SU-DHL-6 (cell line): ENCODE data around the gene CBLN3.

Experiments
- H2AFZ ChIP-seq: fragments of 200-600 bp; sonication (generic); 2 replicates; pipeline ENCODE4 v1.6.1; 2014; ENCODE audit warnings: low read depth, mild to moderate bottlenecking, moderate library complexity, mixed read lengths, antibody characterized with exemption, low read length; ENCODE audit not compliant: severe bottlenecking
- H3F3A ChIP-seq: fragments of 200-600 bp; shearing (Covaris generic); 2 replicates; pipeline ENCODE4 v1.6.0; 2016; ENCODE audit warnings: antibody characterized with exemption, mild to moderate bottlenecking; ENCODE audit not compliant: insufficient read depth
- H3K27ac ChIP-seq: fragments of 200-600 bp; sonication (generic); 2 replicates; pipeline ENCODE4 v1.5.1; 2016; ENCODE audit warnings: low read depth, mild to moderate bottlenecking, low read length, moderate library complexity, mixed read lengths
- H3K27me3 ChIP-seq: fragments of 200-600 bp; sonication (generic), shearing (Covaris generic); 2 replicates; pipeline ENCODE4 v1.6.0; 2014; ENCODE audit warnings: mild to moderate bottlenecking, low read length
- H3K36me3 ChIP-seq: fragments of 200-600 bp; sonication (generic); 2 replicates; pipeline ENCODE4 v1.6.1; 2014; ENCODE audit warnings: mild to moderate bottlenecking, low read length, mixed read lengths
- H3K4me2 ChIP-seq: fragments of 300-600, 200-600 bp; shearing (Covaris generic), sonication (generic); 2 replicates; pipeline ENCODE4 v1.6.0; 2014; ENCODE audit warnings: low read length, low read depth, mild to moderate bottlenecking; ENCODE audit not compliant: poor library complexity, severe bottlenecking
- H3K4me3 ChIP-seq: fragments of 200-600 bp; sonication (generic); 2 replicates; pipeline ENCODE4 v1.5.1; 2014; ENCODE audit warnings: antibody characterized with exemption, low read length, mild to moderate bottlenecking, mixed read lengths; ENCODE audit not compliant: insufficient read depth, poor library complexity, severe bottlenecking
- H3K79me2 ChIP-seq: fragments of 200-600 bp; sonication (generic); 2 replicates; pipeline ENCODE4 v1.6.1; 2014; ENCODE audit warnings: mild to moderate bottlenecking, low read length, moderate library complexity; ENCODE audit not compliant: insufficient read depth
- H3K9ac ChIP-seq: fragments of 200-600 bp; sonication (generic); 2 replicates; pipeline ENCODE4 v1.7.0; 2014; ENCODE audit warnings: mild to moderate bottlenecking, low read length
- H3K9me2 ChIP-seq: fragments of 200-600 bp; sonication (generic); replicated peaks from 2 replicates; pipeline ENCODE4 v1.6.1; 2014; ENCODE audit warnings: low read length; ENCODE audit not compliant: insufficient read depth
- H3K9me3 ChIP-seq: fragments of 200-600 bp; sonication (generic); 2 replicates; pipeline ENCODE4 v1.6.1; 2014; ENCODE audit warnings: low read length, mixed read lengths; ENCODE audit not compliant: insufficient read depth
- H4K20me1 ChIP-seq: fragments of 200-600 bp; sonication (generic); 2 replicates; pipeline ENCODE4 v1.6.1; 2014; ENCODE audit warnings: low read depth, mild to moderate bottlenecking, antibody characterized with exemption, low read length, moderate library complexity, mixed read lengths
- CTCF ChIP-seq: fragments of 200-600 bp; sonication (generic); IDR thresholded peaks from one replicate; pipeline ENCODE4 v1.5.1; 2017; ENCODE audit warnings: antibody characterized with exemption, mild to moderate bottlenecking, low read length, moderate library complexity; ENCODE audit not compliant: insufficient read depth, poor library complexity, severe bottlenecking
- EZH2phosphoT487 ChIP-seq: fragments of 200-600 bp; sonication (generic), shearing (Covaris generic); conservative IDR thresholded peaks from 2 replicates; pipeline ENCODE4 v1.6.1; 2018; ENCODE audit warnings: mild to moderate bottlenecking, antibody characterized with exemption, low read length, moderate library complexity, mixed read lengths

Gene CBLN3

GRCh38 chr14:24422261-24422660, 7.2 kb downstream of the CBLN3 start:
- no peak overlapping the region for H3K4me2 ChIP-seq
- TF ChIP-seq CTCF: no peak
- no peak for TF ChIP-seq EZH2phosphoT487
- H3K4me3 ChIP-seq: no peak overlapping the region
- H3K9me2 ChIP-seq: no peaks in the 10 kb centered on the region
- no peaks in the 10 kb centered on the region for H3F3A ChIP-seq
- no peaks in the 10 kb centered on the region for H3K79me2 ChIP-seq
- no peaks in the 10 kb centered on the region for H3K27me3 ChIP-seq
- no peaks in the 10 kb centered on the region for H3K36me3 ChIP-seq
- H3K27ac ChIP-seq: no peak overlapping the region
- H3K9ac ChIP-seq: no peak overlapping the region
- no peaks in the 10 kb centered on the region for H3K9me3 ChIP-seq
- H4K20me1 ChIP-seq: no peaks in the 10 kb centered on the region
- H2AFZ ChIP-seq: no peak overlapping the region

DNA sequence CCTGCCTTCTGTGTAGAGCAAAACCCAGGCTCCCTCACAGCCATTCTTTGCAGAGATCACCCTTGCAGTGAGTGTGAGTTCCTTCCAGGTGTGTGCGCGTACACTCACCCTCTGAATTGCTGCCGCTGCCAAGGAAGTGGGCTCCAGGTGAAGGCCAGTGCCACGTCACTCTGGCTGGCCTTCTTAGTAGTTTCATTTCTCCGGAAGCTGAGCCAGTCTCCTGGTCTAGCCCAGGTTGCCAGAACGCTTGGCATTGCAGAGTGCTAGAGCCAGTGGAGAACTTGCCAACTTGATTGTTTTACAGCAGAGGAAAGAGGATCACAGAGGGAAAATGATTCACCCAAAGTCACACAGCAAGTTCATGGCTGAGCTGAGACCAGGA, 11.0 kb downstream of the CBLN3 start:
- H3F3A ChIP-seq: no peaks in the 10 kb centered on the region
- H4K20me1 ChIP-seq: no peaks in the 10 kb centered on the region
- no peak overlapping the region for H3K4me2 ChIP-seq
- no peaks in the 10 kb centered on the region for H3K9me2 ChIP-seq
- no peaks in the 10 kb centered on the region for H3K36me3 ChIP-seq
- H3K79me2 ChIP-seq: no peaks in the 10 kb centered on the region
- H3K4me3 ChIP-seq: no peak overlapping the region
- no peak overlapping the region for H3K27ac ChIP-seq
- H3K9me3 ChIP-seq: no peaks in the 10 kb centered on the region
- no peaks in the 10 kb centered on the region for H3K27me3 ChIP-seq
- no peak overlapping the region for H3K9ac ChIP-seq
- TF ChIP-seq EZH2phosphoT487: no peak
- no peak for TF ChIP-seq CTCF
- H2AFZ ChIP-seq: no peak overlapping the region

DNA sequence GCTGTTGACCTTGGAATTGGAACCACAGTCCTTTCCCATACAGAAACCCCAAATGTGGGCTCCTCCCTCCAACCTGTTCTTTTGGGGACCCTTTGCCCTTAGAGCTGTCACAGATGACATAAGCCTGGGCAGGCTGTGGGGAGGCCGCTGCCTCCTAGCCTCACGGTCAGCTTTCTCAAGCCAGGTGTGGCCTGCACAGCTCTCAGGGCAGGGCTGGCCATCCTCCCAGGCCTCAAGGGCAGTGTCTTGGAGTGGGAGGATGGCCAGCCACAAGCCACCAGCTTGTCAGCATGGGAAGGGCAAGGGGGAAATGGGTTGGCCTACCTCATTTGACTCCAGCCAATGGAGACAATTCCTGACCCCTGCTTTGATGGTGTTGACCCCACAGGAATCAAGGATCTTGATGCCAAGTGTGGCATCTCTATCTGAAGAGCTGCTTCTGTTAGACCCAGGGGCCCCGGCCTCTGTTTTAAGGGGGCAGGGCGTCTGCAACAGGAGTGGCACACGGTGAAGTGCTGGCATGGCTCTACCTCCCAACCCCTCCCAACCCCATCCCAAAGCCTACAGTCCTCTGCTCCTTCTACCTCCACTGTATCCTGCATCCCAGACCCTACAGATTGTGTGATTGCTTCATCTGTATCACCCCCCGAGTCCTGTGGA, 11.5 kb downstream of the CBLN3 start:
- Histone ChIP-seq H3F3A (no peaks in the 10 kb centered on the region), H3K79me2 (no peaks in the 10 kb centered on the region), H3K27me3 (no peaks in the 10 kb centered on the region), H3K4me2 (no peak overlapping the region), H2AFZ (no peak overlapping the region), H3K27ac (no peak overlapping the region), H3K4me3 (no peak overlapping the region), H3K36me3 (no peaks in the 10 kb centered on the region), H3K9ac (no peak overlapping the region), H4K20me1 (no peaks in the 10 kb centered on the region), H3K9me3 (no peaks in the 10 kb centered on the region), H3K9me2 (no peaks in the 10 kb centered on the region)
- TF ChIP-seq CTCF: no peak
- no peak for TF ChIP-seq EZH2phosphoT487
